HG03469 (cell line): ENCODE results near the gene PIGS.
"Not testable (repeated sequence)": the region's sequence is repeated elsewhere in the genome, so short reads cannot be mapped to it uniquely, and the experiment has no call there.

Source experiments
- ATAC-seq: cut with Tn5 transposase; IDR thresholded peaks from one replicate; pipeline ENCODE4 v1.9.1; 2021; ENCODE audit warnings: mild to moderate bottlenecking, moderate library complexity, moderate number of reproducible peaks; ENCODE audit not compliant: unreplicated experiment

Gene PIGS

DNA sequence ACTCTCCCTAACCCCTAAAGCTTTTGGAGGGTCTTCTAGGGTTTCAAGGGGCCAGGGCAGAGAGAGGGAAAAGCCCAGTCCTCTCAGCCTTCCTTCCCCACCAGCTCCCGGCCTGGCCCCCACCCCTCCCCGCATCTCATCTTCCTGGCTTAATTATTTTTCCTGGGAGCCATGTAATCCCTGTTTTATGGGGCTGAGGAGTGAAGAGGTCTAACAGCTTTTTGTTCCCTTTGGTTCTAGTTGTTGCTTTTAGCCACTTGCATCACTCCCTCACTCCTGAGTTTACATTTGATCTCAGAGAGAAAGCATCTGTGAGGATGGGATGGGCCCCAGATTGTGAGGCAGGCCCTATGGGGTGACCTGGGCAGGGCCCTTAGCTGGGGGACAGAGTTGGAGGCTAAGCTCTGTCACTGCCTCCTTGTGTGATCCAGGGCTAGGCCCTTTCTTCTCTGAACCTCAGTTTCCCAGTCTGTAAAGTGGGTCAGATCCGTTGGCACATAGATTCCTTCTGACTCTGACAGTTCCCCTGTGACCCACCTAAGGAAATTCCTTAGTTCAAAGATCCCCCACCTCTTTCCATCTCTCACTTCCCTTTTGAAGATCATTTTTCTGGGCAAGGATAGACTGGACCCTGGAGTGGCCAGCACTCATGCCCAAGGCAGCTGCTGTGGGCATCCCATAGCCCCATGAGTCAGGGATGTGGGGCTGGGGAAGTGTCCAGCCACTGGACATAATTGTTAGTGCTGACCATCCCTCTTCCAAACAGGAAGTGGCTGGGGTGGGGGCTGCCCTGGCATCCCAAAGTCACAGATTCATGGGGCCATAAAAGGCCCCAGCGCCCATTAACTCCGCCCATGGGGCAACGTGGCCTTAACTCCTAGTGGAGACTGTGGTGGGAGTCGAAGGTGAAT lies 39.0 kb downstream of the PIGS start:
- no peak for ATAC-seq

DNA sequence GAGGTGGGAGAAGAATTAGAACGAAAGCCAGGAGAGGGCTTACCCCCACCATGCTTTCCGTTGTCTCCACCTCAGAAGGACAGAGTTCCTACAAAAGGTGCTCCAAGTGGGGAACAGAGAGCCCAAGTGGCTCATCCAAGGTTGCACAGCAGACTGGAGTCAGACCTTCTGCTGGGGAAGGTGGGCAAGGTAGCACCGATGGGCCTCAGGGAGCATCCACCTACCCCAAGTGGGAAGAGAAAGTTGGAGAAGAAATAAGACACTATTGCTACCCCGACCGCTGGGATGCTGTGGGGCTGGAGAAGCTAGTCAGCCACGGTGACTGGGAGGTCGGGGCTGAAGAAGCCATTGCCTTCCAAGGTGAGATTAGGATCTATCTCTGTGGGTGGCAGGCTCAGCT lies 40.4 kb downstream of the PIGS start:
- ATAC-seq, result no peak

DNA sequence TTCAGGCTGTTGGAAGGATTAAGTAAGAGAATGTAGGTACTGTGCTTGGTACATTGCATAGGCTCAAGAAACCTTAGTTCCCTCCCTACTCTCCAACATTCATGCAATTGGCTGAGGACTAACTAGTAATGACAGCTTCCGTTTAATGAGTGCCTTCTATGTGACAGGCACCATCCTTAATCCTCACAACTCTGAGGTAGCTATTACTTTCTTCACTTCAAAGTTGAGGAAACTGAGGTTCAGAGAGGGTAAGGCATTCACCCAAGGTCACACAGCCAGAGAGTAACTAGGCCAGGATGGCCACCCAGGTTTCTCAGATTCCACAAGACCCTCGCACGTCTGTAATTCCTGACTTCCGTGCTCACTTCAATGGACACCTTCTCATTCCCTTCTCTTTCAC lies 41.1 kb downstream of the PIGS start:
- no peak for ATAC-seq

DNA sequence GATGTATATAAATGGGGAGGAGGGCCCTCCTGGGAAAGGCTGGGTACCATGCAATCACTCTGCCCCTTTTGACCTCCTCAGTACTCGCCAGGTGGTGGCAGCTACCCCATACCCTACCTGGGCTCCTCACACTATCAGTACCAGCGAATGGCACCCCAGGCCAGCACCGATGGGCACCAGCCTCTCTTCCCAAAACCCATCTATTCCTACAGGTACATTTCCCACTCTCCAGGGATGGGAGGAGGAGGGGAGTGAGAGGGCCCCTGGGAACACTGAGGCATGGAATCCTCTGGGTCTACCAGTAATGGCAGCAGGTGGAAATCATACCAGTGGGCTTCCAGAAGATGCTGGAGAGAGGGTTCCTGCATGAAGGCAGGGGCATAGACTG lies 42.3 kb downstream of the PIGS start:
- ATAC-seq, result no peak

DNA sequence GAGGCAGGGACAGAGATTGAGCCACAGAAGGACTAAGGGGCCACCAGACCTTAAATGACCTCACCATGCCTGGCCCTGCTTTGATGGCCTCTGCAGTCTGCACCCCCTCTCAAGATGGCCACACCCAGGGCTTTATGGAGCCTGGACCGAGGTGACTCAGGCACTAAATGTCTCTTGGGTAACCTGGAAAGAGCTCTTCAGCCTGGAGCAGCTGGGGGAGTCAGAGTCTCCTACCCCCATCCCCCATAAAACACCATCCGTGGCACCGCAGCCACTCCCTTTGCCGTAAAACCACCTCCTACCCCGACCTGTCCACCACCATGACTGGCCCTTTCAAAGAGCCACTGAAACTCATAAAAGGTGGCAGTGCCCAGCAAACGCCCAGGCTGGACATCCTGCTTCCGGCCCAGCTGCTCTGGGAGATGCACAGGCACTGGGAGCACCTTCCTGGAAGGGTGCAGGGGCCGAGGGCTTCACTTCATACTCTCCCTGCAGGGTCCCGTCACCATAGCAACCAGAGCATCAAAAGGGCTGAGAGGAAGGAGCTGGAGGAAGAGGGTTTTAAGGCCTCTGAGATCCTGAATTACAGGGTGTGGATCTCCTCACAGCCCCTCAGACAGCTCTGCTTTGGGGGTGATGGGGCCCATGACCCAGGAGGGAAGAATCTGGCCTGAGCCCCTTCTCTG lies 42.9 kb downstream of the PIGS start:
- no peak for ATAC-seq

DNA sequence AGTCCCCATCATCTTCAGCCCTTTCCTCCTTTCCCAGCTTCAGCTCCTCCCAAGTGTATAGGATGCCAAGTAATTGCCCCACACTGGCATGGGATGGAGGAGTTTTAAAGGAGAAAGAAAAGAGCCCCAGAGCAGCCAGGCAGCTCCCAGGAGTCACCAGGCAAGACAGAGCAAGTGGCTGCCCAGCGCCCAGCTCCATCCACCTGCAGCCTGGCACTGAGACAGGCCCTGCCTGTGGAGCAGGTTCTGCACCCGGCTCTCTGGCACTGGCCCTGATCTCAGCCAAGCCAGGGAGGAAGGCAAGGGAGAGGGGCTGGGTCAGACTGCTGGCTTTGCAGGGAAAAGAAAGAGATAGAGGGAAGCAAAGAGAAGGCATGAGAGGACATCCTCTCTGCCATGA lies 43.5 kb downstream of the PIGS start:
- ATAC-seq, result no peak

DNA sequence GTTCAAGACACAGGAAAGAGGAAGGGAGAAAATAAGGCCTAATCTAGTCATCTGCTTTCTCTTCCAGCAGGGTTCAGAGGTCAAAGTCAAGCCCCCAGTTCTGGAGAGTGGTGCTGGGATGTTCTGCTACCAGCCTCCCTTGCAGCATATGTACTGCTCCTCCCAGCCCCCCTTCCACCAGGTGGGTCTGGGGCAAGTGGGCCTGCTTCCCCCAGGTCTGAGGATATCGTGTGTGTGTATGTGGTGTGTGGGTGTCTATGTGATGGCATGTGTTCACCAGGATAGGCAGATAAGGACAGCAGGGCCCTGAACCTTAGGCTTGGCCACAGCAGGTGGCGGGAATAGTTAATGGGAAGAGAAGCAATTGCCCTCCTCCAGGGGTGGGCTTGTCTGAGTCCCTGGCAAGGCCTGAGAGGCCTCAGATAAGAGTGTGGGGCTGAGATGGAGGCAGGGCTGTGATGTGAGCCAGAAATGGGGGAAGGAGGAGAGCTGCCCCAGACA lies 44.1 kb downstream of the PIGS start:
- ATAC-seq, result no peak

DNA sequence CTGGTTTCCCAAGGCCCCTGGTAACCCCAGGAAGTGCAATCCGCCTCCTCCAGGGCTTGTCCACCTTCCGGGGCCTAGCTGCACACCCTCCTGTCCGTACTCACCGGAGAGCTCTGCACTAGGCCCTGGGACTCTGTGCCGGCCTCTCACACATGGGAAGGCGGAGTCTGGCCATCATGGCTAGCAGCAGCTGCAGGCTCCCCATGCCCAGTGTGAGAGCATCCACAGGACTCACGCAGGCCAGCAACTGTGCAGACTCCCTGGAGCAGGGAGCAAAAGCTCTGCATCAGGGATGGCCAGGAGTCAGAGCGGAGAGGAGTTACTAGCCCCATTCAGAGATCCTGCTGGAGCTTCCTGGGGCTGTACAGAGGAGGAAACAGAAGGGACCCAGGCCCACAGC lies 44.9 kb downstream of the PIGS start:
- ATAC-seq, result no peak

DNA sequence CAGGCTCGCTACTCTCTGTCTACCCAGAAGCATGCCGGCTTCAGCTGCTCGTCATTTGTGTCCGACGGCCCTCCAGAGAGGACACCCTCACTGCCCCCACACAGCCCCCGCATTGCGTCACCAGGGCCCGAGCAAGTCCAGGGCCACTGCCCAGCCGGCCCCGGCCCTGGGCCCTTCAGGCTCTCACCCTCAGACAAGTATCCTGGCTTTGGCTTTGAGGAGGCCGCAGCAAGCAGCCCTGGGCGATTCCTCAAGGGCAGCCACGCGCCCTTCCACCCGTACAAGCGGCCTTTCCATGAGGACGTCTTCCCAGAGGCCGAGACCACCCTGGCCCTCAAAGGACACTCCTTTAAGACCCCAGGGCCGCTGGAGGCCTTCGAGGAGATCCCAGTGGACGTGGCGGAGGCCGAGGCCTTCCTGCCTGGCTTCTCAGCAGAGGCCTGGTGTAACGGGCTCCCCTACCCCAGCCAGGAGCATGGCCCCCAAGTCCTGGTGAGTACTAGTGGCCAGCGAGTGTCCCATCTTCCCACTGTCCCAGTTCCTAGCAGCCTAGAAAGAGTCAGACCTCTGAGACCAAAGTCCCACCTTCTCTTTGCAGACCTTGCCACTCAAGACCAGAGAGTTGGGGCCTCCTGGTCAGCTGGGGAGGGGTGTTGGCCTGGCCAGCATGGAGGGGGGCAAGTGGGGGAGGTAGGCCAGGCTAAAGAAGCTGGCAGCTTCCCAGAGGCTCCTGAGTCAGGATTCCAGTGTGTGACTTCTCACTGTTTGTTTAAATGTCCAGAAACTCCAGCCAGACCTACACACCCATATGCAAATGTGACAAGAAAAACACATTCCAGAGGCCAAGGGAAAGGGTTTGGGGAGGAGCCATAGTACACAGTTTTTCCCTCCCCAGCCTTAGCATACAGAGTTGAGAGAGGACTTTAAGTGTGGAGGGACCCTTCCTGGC lies 46.6 kb downstream of the PIGS start:
- no peak for ATAC-seq

DNA sequence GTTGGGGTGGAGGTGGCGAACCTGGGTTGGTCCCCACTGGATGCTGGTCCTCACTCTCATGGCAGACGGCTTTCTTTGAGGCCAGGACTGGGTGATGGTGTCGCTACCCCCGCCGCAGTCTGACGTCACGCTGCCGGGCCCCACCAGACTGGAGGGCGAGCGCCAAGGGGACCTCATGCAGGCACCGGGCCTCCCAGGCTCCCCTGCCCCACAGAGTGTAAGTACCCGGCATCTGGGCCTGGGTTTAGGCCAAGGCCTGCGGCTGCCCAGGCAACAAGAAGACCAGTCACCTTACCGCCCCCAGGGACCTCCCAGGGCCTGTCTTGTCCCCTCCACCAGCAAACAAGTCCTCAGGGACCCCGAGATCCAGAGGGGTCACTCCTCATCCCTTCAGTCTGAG lies 47.4 kb downstream of the PIGS start:
- no peak for ATAC-seq

DNA sequence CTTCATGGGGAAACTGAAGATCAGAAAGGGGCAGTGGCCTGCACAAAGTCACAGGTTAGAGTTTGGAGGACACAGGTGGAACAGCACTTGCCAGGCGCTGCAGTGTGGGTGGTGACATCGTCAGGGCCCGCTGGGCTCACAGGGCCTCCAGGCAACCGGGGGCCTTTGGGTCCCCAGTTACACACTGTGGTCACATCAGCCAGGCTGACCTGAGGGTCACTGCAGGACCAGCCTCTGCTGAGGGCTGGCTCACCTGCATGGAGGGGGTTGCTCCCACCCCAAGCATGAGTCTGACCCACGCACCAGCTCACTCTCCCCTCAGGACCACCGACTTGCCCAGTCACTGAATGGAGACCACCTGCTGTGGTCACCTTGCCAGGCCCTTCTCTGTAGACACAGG lies 48.1 kb downstream of the PIGS start:
- ATAC-seq, result no peak

DNA sequence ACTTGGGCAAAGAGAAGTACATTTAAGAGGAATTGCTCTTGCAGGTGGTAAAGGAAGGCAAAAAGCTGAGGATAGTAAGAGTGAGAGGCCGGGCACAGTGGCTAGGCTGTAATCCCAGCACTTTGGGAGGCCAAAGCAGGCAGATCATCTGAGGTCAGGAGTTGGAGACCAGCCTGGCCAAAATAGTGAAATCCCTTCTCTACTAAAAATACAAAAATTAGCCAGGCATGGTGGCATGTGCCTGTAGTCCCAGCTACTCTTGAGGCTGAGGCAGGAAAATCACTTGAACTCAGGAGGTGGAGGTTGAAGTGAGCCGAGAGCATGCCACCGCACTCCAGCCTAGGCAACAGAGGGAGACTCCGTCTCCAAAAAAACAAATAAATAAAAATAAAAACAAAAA lies 49.0 kb downstream of the PIGS start:
- ATAC-seq, result not testable (repeated sequence)

DNA sequence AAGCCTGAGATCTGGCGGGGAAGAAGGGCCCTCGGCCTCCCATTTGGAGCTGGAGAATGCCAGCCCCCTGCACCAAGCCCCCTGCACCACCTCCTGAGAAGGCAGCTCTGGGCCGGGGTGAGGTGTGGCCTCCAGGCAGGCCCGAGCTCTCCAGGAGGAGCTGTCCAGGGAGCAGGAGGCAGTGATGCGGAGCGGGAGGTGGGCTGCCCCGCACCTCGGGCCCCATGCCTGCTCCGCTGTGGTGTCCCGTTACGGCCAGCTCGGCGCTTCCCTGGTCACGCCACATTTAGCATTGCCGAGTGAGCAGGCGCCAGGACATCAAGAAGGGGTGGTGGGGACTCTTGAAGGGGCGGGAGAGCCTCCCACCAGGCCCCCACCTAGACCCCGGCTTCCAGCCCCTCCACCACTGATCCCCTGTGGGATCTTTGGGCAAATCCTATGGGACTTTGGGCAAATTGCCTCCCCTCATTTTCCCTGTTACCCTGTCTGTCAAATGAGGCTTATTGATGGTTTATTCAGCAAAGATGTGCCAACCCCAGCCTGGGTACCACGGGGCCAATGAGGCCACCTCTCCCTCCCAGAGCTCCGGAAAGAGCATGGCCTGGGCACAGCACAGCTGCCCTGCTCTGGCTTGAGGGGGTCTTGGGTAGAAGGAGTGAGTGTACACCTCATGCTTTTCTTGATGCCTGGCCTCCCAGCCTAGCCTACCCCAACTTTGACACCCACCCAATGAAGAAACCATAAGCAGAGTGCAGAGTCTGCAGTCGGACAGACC lies 49.8 kb downstream of the PIGS start:
- ATAC-seq, result no peak

DNA sequence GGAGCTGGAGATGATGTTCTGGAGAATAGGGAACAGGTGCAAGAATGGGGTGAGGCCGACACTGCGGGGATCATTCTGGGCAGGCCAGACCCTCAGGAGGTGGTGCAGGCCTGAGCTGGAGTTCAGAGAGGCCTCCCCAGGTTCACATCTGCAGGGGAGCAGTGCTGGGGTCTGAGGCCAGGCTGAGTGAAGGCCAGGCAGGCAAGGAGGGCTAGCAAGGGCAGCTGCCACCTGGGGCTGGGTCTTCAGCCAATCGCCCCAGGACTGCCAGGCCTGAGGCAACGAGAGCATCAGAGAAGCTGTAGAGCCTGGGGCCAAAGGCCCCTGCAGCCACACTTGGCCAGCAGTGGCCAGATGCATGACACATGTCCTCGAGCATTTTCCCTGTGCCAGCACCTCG lies 50.6 kb downstream of the PIGS start:
- no peak for ATAC-seq

DNA sequence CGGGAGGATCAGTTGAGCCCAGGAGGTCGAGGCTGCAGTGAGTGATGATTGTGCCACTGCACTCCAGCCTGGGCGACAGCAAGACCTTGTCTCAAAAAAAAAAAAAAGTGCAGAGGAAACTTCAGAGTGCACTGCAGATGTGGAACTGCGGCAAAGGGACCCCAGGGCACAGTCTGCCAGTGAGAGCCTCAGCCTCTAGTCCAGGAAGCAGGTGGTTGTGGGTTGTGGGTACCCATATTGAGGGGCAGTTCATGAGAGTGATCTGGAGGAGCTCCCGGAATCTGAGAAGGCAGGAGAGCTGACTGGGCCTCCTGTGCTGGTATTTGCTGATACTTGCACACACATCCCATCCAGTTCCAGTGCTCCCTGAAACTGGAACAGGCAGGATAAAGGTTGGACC lies 52.1 kb downstream of the PIGS start:
- no peak for ATAC-seq

DNA sequence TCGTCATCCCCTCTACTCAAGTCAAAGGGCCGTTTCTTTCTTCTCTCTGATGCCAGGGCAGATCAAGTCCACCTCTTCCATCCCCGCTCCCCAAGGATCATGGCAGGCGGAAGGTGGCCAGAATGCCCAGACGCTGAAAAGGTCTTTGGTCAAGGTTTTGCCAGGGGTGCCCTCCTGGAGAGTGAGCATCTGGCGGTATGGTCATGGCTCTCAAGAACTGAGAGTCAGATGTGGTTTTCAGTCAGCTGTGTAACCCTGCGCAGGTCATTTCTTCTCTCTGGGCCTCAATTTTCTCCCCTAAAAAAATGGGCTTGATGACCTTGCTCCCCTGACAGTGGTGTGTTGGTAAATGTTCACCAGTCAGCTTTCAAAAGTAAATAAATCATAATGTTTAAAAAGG lies 52.7 kb downstream of the PIGS start:
- no peak for ATAC-seq

DNA sequence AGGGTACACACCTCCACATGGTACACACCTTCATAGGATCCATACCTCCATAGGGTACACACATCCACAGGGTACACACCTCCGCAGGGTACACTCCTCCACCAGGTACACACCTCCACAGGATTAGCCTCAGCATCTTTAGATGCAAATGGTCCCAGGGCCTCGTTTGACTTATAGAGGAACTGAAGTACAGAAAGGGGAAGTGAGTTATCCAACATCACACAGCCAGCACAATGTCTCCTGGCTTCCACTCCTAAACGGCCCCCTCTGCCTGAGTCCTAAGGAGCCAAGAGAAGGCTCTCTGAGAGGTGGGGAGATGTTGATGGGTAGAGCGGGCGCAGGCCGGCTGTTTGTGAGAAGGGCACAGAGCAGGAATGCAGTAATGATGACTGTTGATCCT lies 53.2 kb downstream of the PIGS start:
- no peak for ATAC-seq

DNA sequence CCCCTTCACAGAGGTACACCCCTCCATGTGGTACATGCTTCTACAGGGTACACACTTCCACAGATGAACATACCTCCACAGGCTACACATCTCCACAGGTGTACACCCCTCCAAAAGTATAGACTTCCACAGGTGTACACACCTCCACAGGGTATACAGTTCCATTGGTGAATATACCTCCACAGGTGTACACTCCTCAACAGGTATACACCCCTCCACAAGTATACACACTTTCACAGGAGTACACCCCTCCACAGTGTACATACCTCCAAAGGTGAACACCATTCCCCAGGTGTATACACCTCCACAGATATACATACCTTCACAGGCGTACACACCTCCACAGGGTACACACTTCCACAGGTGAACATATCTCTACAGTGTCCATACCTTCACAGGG lies 55.8 kb downstream of the PIGS start:
- no peak for ATAC-seq

DNA sequence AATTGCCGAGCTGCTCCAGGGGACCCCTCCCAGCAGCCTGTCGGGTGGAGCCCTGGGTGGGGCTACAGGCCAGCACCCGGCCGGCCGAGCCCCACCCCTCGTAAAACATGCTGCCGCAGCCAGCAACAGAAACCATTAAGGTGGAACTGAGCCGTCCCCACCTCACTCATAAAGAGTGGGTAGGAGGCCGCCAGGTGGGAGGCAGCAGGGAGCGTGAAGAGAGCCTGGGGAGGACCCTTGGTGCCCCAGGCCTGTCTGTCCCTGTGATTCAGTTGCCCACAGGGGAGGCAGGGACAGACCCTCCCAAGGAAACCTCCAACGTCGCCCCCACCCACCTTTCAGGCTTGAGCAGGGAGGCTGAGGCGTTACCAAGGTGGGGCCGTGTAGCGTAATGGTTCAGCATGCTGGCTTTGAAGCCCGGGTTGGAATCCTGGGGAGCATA lies 56.7 kb downstream of the PIGS start:
- no peak for ATAC-seq

DNA sequence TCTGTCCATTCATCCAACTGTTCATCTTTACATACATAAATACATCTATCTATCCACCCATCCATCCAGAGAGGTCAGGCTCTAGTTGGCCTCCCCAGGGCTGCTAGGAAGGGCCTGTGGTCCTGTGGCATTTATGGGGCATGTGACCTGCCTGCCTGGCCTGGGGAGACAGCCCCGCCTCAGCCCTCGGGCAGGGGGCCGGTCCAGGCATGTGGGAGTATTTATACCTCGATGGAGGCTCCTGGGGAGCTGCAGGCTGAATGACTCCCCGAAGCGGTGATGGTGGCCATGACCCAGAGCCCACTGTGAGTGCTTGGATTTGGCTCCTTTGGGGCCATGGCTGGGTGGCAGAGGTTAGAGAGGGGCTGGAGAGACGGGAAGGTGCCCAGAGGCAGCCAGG lies 57.8 kb downstream of the PIGS start:
- no peak for ATAC-seq
